CD4-positive, alpha-beta T cell treated with Interleukin-2 at 100 ng/mL for 4 hours (primary cell): ENCODE measurements around the gene TTC1.
"Not testable (repeated sequence)": the region's sequence is repeated elsewhere in the genome, so short reads cannot be mapped to it uniquely, and the experiment has no call there.

Experiments
- DNase-seq: peaks from one replicate; pipeline ENCODE4 v3.0.0-alpha.2; 2020; ENCODE audit warnings: low spot score

Gene TTC1

DNA sequence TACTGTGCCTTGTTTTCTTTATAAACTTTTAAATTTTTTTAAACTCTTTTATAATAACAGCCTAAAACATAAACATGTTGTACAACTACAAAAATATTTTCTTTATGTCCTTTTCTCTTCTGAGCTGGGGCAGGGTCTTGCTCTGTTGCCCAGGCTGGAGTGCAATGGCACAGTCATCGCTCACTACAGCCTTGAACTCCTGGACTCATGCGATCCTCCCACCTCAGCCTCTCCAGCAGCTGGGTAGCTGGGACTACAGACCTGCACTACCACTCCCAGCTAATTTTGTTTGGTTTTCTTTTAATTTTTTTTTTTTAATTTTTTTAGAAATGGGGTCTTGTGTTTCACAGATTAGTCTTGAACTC lies 31.5 kb downstream of the TTC1 start:
- DNase-seq, result no peak

DNA sequence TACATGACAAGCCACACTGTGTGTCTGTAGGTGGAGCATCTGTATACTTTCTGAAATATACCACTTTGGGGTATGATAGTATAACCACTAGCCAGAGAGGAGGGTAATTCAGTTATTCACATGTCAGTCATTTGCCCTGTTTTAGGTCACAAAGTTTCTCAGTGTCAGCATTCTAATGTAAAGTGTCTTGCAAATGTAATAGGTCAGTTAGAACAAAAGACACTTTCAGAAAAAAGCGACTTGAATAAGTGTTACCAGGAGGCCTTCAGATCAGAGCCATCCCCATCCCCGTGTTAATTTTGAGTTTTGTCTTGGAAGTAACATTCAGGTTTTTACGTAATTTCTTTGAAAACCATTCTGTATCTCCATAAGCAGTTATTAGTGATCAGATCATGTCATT lies 33.7 kb downstream of the TTC1 start:
- DNase-seq, result no peak

DNA sequence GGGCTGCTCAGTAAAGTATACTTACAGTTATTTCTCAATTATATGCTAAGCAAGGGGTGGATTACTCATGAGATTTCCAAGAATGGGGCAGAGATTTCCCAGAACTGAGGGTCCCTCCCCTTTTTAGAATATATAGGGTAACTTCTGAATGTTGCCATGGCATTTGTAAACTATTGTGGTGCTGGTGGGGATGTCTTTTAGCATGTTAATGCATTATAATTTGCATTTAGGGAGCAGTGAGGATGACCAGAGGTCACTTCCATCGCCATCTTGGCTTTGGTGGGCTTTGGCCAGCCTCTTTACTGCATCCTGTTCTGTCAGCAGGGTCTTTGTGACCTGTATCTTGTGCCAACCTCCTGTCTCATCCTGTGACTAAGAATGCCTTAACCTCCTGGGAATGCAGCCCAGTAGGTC lies 35.5 kb downstream of the TTC1 start:
- peak; percentile 17 for DNase-seq

DNA sequence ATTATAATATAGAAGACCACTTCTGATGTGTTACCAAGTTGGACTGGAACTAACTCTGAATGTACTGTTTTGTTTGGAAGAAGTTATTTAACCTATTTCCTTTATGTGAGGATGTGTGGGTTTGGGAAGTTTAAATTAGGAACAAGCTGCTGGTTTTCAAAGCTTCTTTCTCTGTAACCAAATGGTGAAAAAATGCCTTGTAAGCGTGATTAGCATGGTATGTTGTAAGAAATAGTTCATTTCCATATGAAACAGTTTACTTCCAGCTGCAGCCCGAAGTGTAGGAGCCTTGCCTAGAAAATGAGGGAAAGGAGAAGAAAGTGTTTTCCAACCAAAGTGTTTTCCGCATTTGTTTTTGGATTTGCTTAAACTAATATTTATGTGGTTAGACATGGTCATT lies 36.0 kb downstream of the TTC1 start:
- DNase-seq, result no peak

DNA sequence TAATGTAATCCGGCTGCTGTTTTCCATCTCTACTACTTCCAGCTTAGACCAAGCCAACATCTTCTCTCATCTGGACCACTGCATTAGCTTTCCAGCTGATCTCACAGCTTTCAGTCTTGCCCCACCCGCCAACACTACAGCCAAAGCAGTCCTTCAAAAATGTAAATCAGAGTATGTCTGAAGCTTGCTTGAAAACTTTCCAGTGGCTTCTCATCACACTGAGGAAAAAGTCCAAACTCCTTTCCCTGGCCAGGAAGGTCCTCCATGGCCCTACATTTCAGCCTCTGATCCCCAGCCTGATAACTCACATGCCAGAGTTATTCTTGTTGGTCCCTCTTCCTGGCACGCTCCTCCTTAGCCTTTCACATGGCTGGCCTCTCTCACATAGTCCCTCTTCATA lies 38.5 kb downstream of the TTC1 start:
- DNase-seq, result no peak

DNA sequence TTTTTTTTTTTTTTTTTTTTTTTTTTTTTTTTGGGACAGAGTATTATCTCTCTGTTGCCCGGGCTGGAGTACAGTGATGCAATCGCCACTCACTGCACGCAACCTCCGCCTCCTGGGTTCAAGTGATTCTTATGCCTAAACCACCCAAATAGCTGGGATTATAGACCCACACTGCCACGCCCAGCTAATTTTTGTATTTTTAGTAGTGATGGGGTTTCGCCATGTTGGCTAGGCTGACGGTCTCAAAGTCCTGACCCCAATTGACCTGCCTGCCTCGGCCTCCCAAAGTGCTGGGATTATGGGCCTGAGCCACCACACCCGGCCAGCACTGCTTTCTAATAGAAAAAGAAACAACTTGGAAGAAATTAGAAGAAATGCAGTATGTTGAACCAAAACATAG lies 39.2 kb downstream of the TTC1 start:
- no peak for DNase-seq

DNA sequence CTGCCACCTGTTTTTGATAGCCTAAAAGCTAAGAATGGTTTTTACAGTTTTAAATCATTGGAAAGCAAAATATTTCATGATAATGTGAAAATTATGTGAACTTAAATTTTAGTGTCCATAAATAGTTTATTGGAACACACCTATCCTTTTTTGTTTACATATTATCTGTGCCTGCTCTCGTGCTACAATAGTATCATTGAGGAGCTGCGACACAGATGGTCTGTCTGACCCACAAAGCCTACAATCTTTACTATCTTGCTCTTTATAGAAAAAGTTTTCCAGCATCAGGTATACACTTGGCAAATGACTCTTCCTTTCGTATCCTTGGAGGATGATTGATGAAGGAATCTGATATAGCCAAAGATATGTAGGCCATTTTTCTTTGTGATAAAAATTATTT lies 40.2 kb downstream of the TTC1 start:
- no peak for DNase-seq

DNA sequence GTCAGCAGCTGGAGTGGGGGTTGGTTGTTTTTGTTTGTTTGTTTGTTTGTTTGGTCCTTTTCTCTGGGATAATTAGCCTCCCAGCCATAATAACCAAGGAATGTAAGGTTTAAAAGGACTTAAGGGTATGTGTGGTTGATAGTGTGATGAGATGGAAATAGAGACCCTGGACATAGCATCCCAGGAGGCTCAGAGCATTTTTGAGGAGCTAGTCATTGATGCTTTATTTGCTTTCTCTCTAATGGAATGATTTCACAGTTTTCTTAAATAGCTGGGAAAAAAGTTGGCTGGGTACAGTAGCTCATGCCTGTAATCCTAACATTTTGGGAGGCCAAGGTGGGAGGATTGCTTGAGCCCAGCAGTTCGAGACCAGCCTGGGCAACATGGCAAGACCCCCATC lies 45.1 kb downstream of the TTC1 start:
- no peak for DNase-seq

DNA sequence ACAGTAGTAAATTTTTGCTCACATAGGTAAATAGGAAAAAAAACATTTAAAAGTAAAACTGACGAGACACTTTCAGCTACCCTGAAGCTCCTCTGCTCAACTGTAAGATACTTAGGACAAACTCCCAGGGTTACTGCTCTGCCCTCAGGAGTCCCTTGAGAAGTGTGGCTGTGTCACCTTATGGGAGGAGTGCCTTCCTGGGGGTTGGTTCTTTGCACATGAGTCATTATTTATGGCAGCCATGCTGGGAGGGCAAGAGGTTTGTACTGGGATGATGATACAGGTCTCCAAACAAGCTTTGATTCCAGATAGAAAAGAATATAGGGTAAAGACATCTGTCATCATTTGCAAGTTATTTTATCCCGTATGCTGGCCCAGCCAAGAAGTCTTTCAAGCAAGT lies 45.9 kb downstream of the TTC1 start:
- DNase-seq, result no peak

DNA sequence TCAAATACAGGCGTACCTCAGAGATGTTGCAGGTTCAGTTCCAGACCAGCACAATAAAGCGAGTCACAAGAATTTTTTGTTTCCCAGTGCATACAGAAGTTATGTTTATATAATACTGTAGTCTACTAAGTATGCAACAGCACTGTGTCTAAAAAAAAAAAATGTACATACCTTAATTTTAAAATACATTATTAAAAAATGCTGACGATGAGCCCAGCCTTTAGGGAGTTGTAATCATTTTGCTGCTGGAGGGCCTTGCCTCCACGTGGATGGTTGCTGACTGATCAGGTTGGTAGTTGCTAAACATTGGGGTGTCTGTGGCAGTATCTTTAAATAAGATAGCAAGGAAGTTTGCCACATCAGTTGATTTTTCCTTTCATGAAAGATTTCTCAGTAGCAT lies 48.3 kb downstream of the TTC1 start:
- no peak for DNase-seq

DNA sequence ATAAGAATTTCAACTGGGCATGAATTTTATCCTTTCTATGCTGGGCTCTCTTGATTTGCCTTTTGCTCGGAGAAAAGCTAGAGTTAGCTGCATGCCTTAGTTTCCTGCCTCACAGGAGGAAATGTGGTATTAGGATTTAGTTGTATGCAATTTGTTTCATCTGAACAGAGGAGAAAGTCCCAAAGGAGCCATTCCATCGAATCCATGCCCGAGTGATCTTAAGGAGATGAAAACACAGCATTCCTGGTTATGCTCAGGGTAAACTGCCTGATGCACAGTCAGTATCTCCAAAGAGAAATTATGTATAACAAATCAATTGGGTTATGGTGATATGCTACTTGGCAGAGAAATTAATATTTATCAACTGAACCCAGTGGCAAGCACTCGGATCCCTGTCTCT lies 51.1 kb downstream of the TTC1 start:
- no peak for DNase-seq

DNA sequence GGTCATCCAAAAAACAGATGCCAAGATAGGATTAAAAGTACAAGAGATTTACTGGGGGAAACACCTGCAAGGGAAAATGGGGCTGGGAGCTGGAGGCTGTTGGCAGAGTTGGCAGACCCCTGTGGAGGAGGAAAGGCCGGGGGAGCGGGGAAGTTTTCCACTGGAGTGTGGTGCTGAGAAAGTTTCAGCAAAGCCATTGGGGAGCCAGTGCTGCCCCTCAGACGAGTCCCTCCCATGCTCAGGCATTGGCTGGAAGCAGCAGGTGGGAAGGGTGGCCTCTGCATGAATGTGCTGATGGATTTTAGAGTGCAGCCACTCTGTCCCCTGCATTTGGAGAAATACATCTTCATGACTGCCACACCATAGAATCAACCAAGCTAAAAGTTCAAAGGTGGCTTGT lies 52.8 kb downstream of the TTC1 start:
- DNase-seq, result no peak

DNA sequence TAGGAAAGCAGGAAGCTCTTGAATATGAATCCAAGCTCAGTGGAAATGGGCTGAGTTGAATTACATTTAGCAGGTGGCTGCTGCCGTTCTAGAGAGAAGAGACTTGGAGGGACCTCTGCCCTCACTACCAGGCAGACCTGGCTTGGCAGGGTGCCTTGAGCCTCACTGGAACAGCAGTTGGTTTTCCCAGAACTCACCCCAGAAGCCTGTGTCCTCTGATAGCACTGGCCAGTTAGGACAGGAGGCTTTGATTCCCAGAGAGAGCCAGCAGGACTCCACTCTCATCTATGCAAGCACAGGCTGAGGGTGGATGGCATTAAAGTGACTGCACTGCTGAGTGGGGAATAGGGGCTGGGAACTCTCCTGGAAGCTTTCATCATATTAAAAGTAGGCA lies 55.5 kb downstream of the TTC1 start:
- DNase-seq, result no peak

DNA sequence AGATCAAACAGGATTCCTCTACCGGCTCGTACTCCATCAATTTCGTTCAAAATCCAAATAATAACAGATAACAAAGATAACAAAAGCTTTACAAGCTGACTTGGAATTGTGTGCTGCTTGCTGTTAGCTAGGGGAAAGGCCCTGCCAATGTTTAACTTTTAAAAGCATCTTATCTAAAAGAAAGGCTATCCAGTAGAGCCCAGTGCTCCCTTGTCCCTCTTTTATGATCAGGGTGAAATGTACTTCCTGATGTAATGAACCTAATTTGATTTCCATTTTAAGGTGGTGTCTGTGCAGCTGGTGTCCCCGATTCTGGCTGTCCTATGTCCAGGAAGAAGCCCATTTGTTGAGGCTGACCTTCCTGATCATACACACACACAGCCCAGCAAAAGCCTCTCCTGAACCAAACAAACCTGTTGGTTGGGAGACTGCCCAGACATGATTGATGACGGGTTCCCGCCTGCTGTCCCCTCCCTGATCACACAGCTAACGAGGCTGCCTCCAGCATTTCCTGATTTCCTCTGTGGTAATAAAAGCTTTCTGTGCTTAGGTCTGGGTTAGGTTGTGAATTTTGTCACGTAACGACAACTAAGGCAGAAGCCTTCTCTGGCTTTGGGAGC lies 56.2 kb downstream of the TTC1 start:
- no peak for DNase-seq

DNA sequence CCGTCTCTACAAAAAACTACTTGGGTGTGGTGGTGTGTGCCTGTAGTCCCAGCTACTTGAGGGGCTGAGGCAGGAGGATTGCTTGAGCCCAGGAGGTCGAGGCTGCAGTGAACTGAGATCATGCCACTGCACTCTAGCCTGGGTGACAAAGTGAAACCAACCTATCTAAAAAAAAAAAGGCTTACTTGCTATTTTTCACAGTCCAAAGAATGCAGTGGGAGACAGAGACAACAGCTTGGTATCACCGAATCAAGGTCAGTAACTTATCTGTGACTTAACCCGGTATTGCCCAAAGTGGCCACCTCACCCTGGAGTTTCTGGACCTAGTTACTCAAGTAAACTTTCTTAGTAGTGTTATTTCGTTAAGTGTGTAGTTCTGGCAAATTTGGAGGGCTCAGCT lies 60.2 kb downstream of the TTC1 start:
- DNase-seq, result not testable (repeated sequence)

DNA sequence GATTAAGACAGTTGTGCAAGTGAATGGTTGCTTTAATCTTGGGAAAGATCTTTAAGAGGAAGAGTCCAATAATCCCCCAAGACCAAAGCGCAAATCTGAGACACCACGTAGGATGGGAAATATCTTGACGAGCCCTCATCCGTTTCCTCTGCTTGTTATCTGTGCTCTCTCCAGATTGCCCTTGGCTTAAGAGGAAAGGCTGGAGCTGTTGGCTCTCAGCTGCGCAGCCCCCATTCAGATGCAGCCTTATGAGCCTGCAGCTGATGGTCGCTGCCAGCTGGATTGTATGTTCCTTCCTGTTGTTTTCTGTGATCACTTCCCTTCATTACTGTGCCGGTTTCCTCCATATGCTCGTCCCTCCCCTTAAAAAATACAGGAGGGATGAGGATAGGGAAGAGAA lies 62.6 kb downstream of the TTC1 start:
- DNase-seq, result no peak

DNA sequence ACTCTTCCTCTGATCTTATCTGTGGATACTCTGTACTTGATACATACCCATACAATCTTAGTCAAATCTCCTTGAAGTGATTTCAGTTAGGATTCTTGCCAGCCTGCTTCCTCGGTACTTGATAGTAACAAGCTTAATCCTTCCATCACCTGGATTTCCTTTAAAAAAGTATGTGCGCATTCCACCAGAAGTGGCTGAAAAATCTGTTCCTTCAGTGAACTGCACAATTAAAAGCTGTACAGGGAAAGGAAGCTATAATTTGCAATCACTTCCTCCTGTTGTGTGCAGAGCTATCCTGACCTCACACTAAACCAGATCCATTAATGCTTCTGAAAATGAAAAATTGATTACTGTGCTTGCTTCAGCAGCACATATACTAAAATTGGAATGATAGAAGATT lies 63.0 kb downstream of the TTC1 start:
- no peak for DNase-seq

DNA sequence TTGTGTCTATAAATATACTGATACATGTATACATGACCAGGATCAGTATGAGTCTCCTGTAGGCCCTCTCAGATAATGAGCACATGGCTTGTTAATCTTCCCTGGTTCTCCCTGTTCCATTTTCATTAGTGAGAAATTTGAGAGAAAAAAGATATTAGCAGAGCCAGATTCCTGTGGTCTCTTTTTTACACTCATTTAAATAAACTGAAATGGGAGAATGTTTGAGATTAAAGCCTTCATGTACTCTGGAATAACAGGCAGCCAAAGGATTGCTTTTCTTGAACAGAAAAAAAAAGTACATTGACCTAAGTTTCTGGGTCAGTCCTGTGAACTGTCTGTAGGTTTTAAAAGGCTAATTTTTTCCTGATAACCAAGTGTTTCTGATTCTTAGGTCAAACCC lies 66.1 kb downstream of the TTC1 start:
- DNase-seq, result no peak

DNA sequence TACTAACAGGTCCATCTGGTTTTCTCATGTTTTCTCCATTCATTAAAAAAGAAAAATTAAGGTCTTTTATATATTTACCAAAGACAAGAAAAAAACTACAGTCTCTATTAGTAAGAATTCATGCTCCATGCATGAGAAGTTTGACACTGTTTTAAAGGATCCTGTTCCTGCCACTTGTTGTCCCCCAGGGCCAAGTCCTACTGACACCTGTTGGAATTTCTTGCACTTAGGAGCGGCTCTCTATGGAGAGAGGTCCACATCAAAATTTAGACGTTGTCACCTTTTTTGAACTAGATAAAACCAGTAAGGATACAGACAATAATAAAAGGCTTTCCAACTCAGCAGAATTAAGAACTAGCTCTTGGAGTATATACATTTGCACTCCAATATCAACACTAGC lies 68.1 kb downstream of the TTC1 start:
- DNase-seq, result no peak

DNA sequence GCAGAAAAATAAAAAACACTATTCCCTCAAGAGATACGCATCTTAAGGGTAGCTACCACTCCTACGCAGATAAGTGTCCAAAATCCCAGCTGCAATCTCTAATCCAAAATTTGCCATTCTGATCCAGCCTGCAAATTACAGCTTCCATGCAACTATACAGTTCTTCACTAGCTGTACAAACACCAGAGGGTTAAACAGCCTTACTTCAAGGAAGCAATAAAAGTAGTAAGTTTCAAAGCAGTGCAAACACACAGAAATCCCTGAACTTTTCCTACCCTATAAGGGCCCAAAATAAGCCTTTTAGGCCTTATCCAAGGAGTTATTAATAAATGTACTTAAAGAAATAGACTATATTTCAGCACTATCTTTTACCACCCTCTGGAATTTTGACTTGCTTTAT lies 70.8 kb downstream of the TTC1 start:
- DNase-seq, result no peak

DNA sequence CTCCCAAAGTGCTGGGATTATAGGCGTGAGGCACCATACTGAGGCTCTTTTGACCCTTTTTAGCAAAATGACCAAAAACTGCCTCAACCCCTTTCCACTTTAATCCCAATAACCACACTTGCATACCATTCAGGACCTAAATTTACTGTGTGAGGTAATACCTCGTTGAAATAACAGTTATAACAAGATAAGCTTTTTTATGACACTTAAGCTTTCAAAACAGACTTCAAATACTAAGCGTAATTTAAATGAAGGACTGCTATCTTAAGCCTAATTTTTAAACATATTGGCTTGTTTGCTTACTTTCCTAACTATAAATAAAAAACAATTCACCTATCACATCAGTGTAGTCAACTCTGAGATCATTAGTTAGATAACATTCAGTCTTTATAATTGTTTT lies 72.6 kb downstream of the TTC1 start:
- no peak for DNase-seq

DNA sequence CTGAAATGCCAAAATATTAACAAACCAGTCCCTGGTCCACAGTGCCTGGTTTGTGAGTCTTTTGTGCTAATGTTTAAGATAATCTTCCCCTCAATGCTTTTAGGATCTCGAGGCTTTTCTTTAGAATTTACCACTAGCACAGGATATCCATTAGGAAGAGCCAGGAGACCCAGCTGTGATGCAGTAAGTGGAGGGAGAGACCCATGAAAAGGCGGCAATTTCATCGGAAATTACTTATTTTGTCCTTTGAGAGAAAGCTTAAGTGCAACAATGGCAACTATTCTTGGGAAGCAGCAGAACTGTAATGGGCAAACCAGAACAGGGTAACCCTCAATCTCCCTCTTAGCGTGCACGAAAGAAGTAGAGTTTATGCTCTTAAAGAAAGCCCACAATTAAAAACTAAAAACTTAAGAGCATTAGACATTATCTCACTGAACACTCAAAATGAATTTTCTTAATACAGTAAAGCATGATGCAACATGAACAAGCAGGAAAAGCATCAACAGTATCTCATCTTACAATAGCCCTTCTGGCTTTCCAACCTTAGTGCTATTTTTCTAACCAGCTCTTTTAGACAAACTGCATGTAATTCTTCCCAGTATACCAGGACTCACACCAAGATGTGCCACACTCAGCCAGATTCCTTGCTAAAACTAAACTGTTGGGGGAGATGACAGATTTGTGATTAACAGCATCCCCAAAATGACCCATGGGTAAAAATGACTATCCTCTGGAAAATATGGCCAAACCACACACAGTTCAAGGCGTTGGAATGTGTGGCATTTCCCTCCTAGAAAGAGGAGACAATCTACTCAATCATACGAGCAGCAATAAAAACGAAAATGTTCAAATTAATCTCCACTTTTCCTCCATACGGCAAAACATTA lies 73.9 kb downstream of the TTC1 start:
- DNase-seq, result no peak

DNA sequence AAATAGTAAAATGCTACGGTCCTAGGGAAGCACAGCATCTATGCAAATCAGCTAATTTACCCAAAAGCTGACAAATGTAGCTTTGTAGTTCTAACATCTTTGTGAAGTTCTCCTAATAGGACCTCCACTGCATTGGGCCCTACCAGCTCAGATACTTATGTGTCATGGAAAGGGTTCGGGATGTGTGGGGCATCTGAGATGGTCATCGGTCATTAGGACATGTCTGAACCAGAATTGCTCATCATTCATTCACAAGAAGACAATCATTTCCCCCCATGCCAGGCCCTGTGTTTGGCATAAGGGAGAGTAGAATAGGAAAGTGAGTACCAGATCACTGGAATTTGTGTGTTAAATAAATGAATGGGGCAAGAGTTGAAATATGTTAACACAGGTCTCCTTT lies 74.6 kb downstream of the TTC1 start:
- DNase-seq, result no peak

DNA sequence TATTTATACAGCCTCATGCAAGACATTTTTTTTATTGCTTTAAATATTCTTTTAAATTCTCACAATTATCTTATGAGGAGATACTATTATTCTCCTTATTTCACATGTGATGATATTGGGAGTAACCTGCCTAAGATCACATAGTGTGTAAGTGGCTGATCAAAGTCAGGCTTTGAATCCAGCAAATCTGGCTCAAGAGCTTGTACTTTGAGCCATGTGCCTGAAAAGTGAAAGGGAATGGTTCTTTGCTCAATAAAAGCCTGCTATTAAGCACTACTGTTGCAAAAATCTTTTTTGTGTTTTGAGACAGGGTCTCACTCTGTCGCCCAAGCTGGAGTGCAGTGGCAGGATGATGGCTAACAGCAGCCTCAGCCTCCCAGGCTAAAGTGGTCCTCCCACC lies 75.2 kb downstream of the TTC1 start:
- DNase-seq, result no peak
